ENCODE results near the gene RASGRP2.

- no peak for TF ChIP-seq POLR2A (IDR thresholded peaks at IDR 0.05)
- TF ChIP-seq CTCF (IDR thresholded peaks at IDR 0.05): no peak
Observed at GRCh38 chr11:64711956-64712362, 32.0 kb downstream of the RASGRP2 start.
